MV-4-11 (cell line): Measurements from ENCODE around the gene COPS8.
A peak's percentile ranks its signal among the peaks of the same experiment; 100 is the strongest.

Experiments used
- DNase-seq: peaks from one replicate; lab custom pipeline; 2025; lab: John Stamatoyannopoulos, UW

The COPS8 gene

GRCh38 chr2:237085248-237086221, at the start of gene COPS8:
TSS of gene COPS8 (plus strand) at chr2:237085889. CDS start at chr2:237085965, 76 bp downstream.
- peak; percentile 84 for DNase-seq

GRCh38 chr2:237039301-237040031, 46.2 kb upstream of the COPS8 start:
- DNase-seq, result no peak

GRCh38 chr2:237041231-237041630, 44.5 kb upstream of the COPS8 start:
- no peak for DNase-seq

- DNase-seq, result no peak
Measured at GRCh38 chr2:237042101-237042500, 43.6 kb upstream of the COPS8 start.

GRCh38 chr2:237043866-237044265, 41.8 kb upstream of the COPS8 start:
- no peak for DNase-seq

GRCh38 chr2:237044281-237044680, 41.4 kb upstream of the COPS8 start:
- no peak for DNase-seq

GRCh38 chr2:237045449-237045848, 40.2 kb upstream of the COPS8 start:
- DNase-seq, result no peak

GRCh38 chr2:237048595-237048994, 37.1 kb upstream of the COPS8 start:
- no peak for DNase-seq

- no peak for DNase-seq
Measured at GRCh38 chr2:237051861-237052260, 33.8 kb upstream of the COPS8 start.

GRCh38 chr2:237053066-237053465, 32.6 kb upstream of the COPS8 start:
- no peak for DNase-seq

- DNase-seq, result no peak
Measured at GRCh38 chr2:237055386-237056100, 30.1 kb upstream of the COPS8 start.

- no peak for DNase-seq
Measured at GRCh38 chr2:237056287-237056875, 29.3 kb upstream of the COPS8 start.

- DNase-seq, result no peak
Measured at GRCh38 chr2:237057107-237057506, 28.6 kb upstream of the COPS8 start.

GRCh38 chr2:237057893-237058300, 27.8 kb upstream of the COPS8 start:
- DNase-seq, result no peak

GRCh38 chr2:237058423-237058822, 27.3 kb upstream of the COPS8 start:
- DNase-seq, result no peak

GRCh38 chr2:237059155-237059875, 26.4 kb upstream of the COPS8 start:
- DNase-seq, result no peak

- peak; percentile 18 for DNase-seq
Measured at GRCh38 chr2:237060534-237061312, 25.0 kb upstream of the COPS8 start.

- DNase-seq, result no peak
Measured at GRCh38 chr2:237061356-237061755, 24.3 kb upstream of the COPS8 start.

- DNase-seq, result no peak
Measured at GRCh38 chr2:237062585-237062984, 23.1 kb upstream of the COPS8 start.
